Osteocyte (in vitro differentiated cells): Measurements from ENCODE around the gene FBXO8. TPM values are rescaled to one million over a fixed set of nuclear protein-coding genes. Genes with fewer than 3 reads are reported as not detected.
A peak's percentile ranks its signal among the peaks of the same experiment; 100 is the strongest.

Experiments used
- DNase-seq: peaks from one replicate; pipeline ENCODE4 v3.0.0; 2021; ENCODE audit warnings: mixed read lengths; ENCODE audit not compliant: unreplicated experiment; ENCODE audit errors: extremely low spot score
- H3K27ac Mint-ChIP-seq: one replicate; pipeline ENCODE4 v1.8.0; 2021; ENCODE audit warnings: mild to moderate bottlenecking, mixed read lengths; ENCODE audit not compliant: unreplicated experiment
- H3K27me3 Mint-ChIP-seq: one replicate; pipeline ENCODE4 v1.8.0; 2021; ENCODE audit warnings: mixed read lengths; ENCODE audit not compliant: unreplicated experiment
- H3K36me3 Mint-ChIP-seq: one replicate; pipeline ENCODE4 v1.8.0; 2021; ENCODE audit warnings: mixed read lengths; ENCODE audit not compliant: unreplicated experiment
- H3K4me1 Mint-ChIP-seq: one replicate; pipeline ENCODE4 v1.8.0; 2021; ENCODE audit warnings: mixed read lengths; ENCODE audit not compliant: unreplicated experiment
- H3K4me3 Mint-ChIP-seq: one replicate; pipeline ENCODE4 v1.8.0; 2021; ENCODE audit warnings: mild to moderate bottlenecking, moderate library complexity, mixed read lengths; ENCODE audit not compliant: unreplicated experiment
- H3K9me3 Mint-ChIP-seq: one replicate; pipeline ENCODE4 v1.8.0; 2021; ENCODE audit warnings: mixed read lengths; ENCODE audit not compliant: unreplicated experiment
- total RNA-seq: library from RNA; stranded (reverse); gene quantifications from 2 replicates; pipeline ENCODE4 v1.2.1, GENCODE V29; 2021
- TF ChIP-seq, protein P1 (sequence below): fragments of 200-600 bp; sonication (generic); IDR thresholded peaks from 2 replicates; pipeline ENCODE4 v1.5.0; 2021; ENCODE audit warnings: antibody characterized with exemption, mild to moderate bottlenecking, moderate library complexity

The FBXO8 gene
- total RNA-seq, 1 donor from 2014 or later = 22.0 TPM

DNA sequence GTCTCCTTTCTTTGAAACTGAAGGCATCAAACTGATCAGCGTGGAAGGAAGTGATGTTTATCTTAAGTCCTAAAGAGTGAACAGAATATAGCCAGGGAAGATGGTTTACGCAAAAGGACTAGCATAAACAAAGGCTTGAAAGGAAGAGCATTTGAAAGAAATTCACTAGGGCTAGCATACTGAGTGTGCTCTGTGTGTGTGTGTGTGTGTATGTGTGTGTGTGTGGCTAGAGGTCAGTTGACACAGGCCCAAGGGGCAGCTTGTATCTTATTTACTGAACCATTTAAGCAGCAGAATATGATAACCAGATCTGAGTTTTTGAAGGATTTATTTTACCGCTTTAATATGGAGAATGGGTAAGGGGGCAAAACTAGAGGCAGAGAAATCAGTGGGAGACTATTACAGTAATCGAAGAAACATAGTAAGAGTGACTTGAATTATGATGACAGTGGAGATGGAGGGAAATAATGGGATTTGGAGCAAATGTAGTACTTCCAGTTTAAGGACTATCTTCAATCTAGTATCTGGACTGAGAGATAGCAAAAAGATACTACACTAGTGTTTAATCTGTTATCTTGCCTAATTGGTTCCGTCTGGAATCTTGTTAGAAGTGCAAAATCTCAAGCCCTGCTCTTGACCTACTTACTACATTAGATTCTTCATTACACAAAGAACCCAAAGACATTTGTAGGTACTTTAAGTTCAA, 37.2 kb upstream of the FBXO8 start:
- no peaks in the 10 kb centered on the region for H3K9me3 Mint-ChIP-seq
- H3K4me1 Mint-ChIP-seq = peaks cover 4% of the 10 kb centered on the region
- TF ChIP-seq, protein P1, sequence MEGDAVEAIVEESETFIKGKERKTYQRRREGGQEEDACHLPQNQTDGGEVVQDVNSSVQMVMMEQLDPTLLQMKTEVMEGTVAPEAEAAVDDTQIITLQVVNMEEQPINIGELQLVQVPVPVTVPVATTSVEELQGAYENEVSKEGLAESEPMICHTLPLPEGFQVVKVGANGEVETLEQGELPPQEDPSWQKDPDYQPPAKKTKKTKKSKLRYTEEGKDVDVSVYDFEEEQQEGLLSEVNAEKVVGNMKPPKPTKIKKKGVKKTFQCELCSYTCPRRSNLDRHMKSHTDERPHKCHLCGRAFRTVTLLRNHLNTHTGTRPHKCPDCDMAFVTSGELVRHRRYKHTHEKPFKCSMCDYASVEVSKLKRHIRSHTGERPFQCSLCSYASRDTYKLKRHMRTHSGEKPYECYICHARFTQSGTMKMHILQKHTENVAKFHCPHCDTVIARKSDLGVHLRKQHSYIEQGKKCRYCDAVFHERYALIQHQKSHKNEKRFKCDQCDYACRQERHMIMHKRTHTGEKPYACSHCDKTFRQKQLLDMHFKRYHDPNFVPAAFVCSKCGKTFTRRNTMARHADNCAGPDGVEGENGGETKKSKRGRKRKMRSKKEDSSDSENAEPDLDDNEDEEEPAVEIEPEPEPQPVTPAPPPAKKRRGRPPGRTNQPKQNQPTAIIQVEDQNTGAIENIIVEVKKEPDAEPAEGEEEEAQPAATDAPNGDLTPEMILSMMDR = no peak
- no peaks in the 10 kb centered on the region for H3K27me3 Mint-ChIP-seq
- no peak overlapping the region for H3K27ac Mint-ChIP-seq
- H3K4me3 Mint-ChIP-seq = no peak overlapping the region
- H3K36me3 Mint-ChIP-seq = peaks cover 2% of the 10 kb centered on the region
- DNase-seq = no peak

DNA sequence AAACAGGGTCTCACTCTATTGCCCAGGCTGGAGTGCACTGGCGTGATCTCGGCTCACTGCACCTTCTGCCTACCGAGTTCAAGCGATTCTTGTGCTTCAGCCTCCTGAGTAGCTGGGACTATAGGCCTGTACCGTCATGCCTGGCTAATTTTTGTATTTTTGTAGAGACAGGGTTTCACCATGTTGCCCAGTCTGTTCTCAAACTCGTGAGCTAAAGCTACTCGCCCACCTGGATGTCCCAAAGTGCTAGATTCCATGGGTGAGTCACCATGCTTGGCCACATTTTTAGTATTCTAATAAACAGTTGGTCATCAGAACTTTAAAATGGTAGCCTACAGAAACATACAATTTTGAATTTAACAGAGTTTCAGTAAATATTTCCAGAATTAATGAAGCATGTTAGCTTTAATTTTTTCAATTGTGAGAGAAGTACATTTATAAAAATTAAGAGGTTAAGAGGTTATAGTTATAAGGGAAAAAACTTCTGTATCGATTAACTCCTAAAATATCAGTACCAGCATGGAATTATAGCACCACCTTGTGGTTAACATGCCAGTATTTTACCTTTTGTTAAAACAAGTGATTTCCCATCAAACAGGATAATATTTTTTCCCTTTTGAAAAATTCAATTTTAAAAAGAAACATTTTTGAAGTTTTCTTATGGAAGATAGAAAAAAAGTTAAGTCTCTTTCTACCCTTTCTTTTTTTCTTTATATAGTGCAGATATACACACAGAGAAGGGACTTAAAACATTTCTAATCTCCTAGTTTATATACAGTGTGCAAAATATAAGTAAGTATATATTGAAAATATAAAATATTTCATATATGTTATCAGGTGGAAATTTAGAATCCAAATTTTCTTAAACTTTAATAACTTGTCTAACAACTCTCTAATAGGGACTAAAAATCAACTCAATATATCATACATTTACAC, 35.6 kb upstream of the FBXO8 start:
- TF ChIP-seq, protein P1 = peak; percentile 81
- DNase-seq = no peak
- Mint-ChIP-seq H3K9me3 (no peaks in the 10 kb centered on the region), H3K4me1 (peaks cover 4% of the 10 kb centered on the region), H3K4me3 (no peak overlapping the region), H3K36me3 (peaks cover 2% of the 10 kb centered on the region), H3K27me3 (no peaks in the 10 kb centered on the region), H3K27ac (no peak overlapping the region)

DNA sequence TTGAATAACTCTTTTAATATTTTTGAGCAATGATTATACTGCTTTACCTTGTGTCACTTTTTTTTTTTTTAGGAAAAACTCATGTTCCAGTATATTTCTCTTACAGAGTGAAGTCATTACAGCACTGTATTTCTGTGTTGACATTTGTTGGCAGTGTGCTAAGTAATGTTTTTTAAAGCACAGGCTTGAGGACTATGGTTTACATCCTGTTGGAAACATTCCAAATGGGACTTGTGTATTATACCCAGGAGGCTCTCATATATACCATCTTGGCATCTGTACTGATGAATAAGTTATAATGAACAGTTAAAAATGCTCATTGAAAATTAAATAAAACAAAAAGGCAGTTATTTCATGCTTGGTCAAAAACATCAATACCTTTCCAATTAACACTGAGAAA, 34.1 kb upstream of the FBXO8 start:
- no peaks in the 10 kb centered on the region for H3K27me3 Mint-ChIP-seq
- peaks cover 2% of the 10 kb centered on the region for H3K36me3 Mint-ChIP-seq
- H3K4me1 Mint-ChIP-seq = peaks cover 4% of the 10 kb centered on the region

DNA sequence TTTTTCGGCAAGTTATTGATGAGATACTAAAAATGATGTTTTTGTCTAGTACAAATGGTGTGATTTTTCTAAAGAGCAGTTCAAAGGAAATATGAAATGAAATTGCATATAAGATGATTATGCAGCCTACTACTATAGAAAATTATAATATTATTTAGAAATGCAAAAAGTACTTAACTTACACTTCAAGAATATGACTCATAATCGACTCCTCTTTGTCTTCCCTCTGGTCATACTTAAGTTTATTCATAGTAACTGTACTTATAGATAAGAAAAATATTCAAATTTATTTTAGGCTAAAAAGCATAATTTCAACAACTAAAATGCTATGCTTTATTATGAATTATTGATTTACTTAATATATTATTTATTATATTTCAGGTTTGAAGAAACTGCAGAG, 33.5 kb upstream of the FBXO8 start:
- Mint-ChIP-seq H3K27ac (no peak overlapping the region), H3K36me3 (peaks cover 2% of the 10 kb centered on the region), H3K27me3 (no peaks in the 10 kb centered on the region), H3K4me3 (no peak overlapping the region), H3K9me3 (no peaks in the 10 kb centered on the region), H3K4me1 (peaks cover 4% of the 10 kb centered on the region)
- no peak for DNase-seq
- TF ChIP-seq, protein P1 = no peak

More for the DNA sequence above, 34.1 kb upstream of the FBXO8 start:
- no peaks in the 10 kb centered on the region for H3K9me3 Mint-ChIP-seq
- TF ChIP-seq, protein P1 = no peak
- no peak overlapping the region for H3K4me3 Mint-ChIP-seq
- no peak overlapping the region for H3K27ac Mint-ChIP-seq
- DNase-seq = no peak

DNA sequence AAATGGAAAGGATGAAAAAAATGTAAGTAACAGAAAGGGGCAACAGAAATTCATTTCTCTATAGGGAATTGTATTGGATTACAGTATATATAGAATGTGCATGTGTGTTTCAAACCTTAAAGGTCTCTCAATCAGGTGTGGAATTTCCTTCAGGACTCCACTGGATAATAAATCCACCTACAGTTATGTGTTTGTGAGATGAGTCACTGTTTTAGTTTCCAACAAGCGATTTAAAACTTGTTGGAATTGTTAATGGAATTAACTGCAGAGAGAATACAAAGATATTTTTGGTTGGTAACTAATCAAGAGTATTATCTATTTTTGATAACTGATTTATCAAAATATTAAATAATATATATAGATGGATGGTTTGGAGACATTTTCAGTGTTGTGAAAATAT, 33.1 kb upstream of the FBXO8 start:
- TF ChIP-seq, protein P1 = no peak

More for the DNA sequence above, 33.1 kb upstream of the FBXO8 start:
- Mint-ChIP-seq H3K36me3 (peaks cover 2% of the 10 kb centered on the region), H3K9me3 (no peaks in the 10 kb centered on the region), H3K4me3 (no peak overlapping the region), H3K4me1 (peaks cover 4% of the 10 kb centered on the region), H3K27ac (no peak overlapping the region), H3K27me3 (no peaks in the 10 kb centered on the region)
- DNase-seq = no peak
